Lower leg skin (tissue), 4 donors: ENCODE data around the gene FGFRL1. TPM values are rescaled to one million over a fixed set of nuclear protein-coding genes. Genes with fewer than 3 reads are reported as not detected.

ENCODE experiments used
- DNase-seq, 2 donors: peaks; one replicate each; pipeline ENCODE4 v3.0.0-alpha.2; 2019; ENCODE audit warnings: low spot score in 2 of 2
- H3K4me3 ChIP-seq: fragments of 200-600 bp; sonication (generic); 2 replicates; pipeline ENCODE4 v1.5.1; 2017; ENCODE audit warnings: mild to moderate bottlenecking, low read depth; ENCODE audit not compliant: poor library complexity, severe bottlenecking
- CTCF ChIP-seq, 3 donors: fragments of 450-650 bp; IDR thresholded peaks; one replicate each; pipeline ENCODE4 v1.5.1; 2016; ENCODE audit warnings: antibody characterized with exemption in 3 of 3, mild to moderate bottlenecking in 3 of 3, moderate library complexity in 2 of 3
- POLR2A ChIP-seq, 2 donors: fragments of 450-650 bp; IDR thresholded peaks; one replicate each; pipeline ENCODE4 v1.6.1; 2016 to 2017; ENCODE audit warnings: antibody characterized with exemption in 2 of 2, mild to moderate bottlenecking in 1 of 2, moderate library complexity in 1 of 2
- WGBS, 2 donors: methylation state at CpG; one replicate each; pipeline ENCODE4 v1.1.5; 2018; 5-methylcytosine and 5-hydroxymethylcytosine counted together
- intact Hi-C: fragments of 100-400 bp; cut with DNase I; formaldehyde crosslinking; loops from one replicate; pipeline ENCODE4 v1.15.0; 2023; ENCODE audit warnings: low total_unique reads
- total RNA-seq, 4 donors: library from RNA; depleted of rRNA; stranded (reverse); fragments of >200 nt; gene quantifications; one replicate each; pipeline ENCODE4 v1.1.0, GENCODE V29; 2016

Gene FGFRL1
- 10 to 100 TPM in 2 of 4 donors, 1 to 10 TPM in 2; 7.4 to 13.7 (median 10.7) TPM for total RNA-seq

DNA sequence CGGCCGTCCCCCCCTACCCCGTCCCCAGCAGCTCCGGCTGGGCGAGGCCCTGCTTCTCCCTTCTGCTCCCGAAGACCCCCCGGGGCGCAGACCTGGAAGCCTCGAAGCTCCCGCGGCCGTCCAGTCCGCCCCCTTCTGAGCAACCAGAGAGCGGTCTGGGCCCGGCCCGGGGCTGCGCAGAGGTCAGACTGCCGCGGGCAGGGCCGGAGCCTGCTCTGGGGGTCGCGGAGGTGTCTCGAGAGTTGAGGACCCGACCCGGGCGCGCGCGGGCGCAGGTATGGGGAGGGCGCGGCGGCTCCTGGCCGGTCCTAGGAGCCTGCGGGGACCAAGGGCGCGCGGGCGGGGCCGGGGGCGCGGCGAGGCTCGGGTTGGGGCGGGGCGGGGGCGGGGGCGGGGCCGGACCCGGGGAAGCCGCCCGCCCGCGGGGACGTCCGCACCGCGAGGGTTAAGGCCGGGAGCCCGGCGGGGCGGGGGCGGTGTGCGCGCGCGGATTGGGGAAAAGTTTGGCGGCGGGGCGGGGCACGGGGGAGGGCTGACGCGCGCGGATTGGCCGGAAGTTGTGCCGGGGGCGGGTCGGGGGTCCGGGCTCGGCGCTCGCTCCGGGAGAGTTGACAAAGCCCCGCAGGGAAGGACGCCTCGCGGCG, at the start of gene FGFRL1:
FGFRL1 (plus strand) TSS at position 605 of the 644 bp plus-strand sequence. CDS start 860 bp downstream, outside the sequence.
- intact Hi-C loops: no loop called here
- no peak for TF ChIP-seq POLR2A (IDR thresholded peaks at IDR 0.05)
- TF ChIP-seq CTCF (IDR thresholded peaks at IDR 0.05): no peak
- DNase-seq: peak; percentile 85 to 99
- H3K4me3 ChIP-seq: no peak within 1 kb of the TSS
- WGBS, 2 donors: 1% methylated on average over 17 to 54 of the region's 89 CpGs

GRCh38 chr4:962231-963208, 48.9 kb upstream of the FGFRL1 start:
- 88 to 90% methylated on average over 25 to 34 of the region's 54 CpGs for WGBS, 2 donors
- TF ChIP-seq CTCF (IDR thresholded peaks at IDR 0.05) (no peak), POLR2A (IDR thresholded peaks at IDR 0.05) (no peak)
- H3K4me3 ChIP-seq: no peak overlapping the region
- intact Hi-C loops: no loop called here
- no peak for DNase-seq

DNA sequence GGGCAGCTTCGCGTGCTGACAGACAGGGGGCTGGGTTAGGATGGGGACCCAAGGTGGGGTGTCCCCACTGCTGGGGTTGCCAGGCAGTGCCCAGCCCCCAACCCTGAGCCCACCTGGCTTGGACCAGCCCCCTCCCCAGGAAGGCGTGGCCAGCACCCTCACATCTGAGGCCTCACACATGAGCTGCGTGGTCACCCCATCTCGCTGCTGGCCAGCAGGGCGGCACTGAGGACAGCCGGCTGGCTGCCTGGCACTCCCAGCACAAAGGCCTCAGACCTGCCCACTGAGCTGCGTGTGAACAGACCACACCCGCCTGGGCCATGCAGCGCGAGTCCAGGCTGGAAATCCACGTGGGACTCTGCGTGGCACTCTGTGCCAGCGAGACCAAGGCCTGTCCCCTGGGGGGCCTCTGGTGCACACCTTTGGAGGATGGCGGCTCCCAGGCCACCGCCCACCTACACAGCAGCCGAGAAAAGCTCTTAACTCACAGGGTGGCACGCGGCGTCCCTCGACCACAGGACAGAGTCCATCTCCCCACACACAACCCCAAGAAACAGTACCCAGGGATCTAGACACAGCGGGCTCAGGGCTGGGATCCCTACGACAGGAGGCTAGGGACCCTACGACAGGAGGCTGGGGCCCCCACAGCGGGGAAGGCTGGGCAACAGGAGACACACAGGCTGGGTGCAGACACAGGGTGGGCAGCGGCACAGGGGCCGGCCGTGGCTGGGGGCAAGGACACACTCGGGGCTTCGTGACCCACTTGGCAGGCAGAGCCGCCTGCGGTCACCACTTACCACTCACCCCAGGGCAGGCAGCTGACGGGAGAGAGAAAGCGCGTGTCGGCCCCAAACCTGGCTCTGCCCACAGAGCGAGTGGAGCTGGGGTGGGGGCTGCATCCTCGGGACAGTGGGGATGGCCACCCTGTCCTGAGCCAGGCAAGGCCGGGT, 47.9 kb upstream of the FGFRL1 start:
- H3K4me3 ChIP-seq: no peak overlapping the region
- intact Hi-C loops: no loop called here
- WGBS, 2 donors: 81 to 92% methylated on average over 23 to 38 of the region's 39 CpGs
- DNase-seq: peak in 1 of 2 donors; percentile 85
- TF ChIP-seq POLR2A (IDR thresholded peaks at IDR 0.05): no peak
- no peak for TF ChIP-seq CTCF (IDR thresholded peaks at IDR 0.05)

- DNase-seq: no peak
- no peak overlapping the region for H3K4me3 ChIP-seq
- intact Hi-C loops: no loop called here
- no peak for TF ChIP-seq CTCF (IDR thresholded peaks at IDR 0.05)
- no peak for TF ChIP-seq POLR2A (IDR thresholded peaks at IDR 0.05)
- 91 to 93% methylated on average over 11 to 23 of the region's 23 CpGs for WGBS, 2 donors
Observed at GRCh38 chr4:964346-965025, 46.9 kb upstream of the FGFRL1 start.
